Measurements from ENCODE around the gene ADAM11.

DNA sequence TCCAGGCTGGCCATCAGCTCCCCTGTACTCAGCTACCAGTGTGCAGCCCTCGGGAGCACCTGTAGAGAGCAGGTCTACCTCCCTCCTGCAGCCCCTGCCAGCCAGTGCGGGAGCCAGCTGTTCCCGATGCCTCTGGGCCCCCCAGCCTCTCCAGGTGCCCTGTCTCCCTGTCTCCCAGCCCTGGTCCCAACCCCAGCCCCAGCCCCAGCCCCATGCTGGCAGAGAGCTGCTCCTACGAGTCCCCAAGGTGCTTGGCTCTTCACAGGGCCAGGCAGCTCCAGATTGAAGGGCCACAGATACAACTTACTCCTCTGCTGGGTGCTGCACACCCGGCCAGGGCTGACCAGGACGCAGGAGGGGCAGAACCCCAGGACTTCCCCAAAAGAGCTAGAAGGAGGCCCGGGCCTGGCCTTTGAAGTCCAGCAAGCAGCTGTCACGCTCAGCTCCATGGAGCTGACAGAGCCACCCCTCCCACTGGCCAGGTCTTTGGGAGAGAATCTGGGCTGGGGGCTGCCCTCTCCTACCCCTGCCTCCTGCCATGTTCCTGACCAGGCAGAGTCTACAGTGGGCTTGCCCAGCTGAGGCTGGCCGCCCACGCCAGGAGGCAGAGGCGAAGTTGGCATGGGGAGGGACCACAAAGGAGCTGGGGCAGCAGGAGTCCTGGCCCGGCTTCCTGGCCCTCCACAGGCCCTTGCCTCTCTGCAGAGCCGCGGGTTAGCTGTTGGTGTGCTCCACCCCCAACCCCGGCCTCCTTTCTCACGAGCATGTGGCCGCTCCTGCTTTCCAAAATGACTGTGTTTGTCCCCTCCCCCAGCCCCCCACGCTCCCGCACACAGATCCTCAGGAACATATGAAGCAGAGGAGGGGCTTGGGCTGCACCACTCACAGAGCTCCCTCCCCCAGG lies 9.5 kb upstream of the ADAM11 start:
- TF ChIP-seq CTCF (IDR thresholded peaks at IDR 0.05) (no peak), POLR2A (IDR thresholded peaks at IDR 0.05) (no peak)
